Mesendoderm (in vitro differentiated cells): ENCODE data around the gene AKAP12.

Experiments
- DNase-seq: peaks from one replicate; pipeline ENCODE4 v3.0.0; 2013
- H2AK5ac ChIP-seq: 2 replicates; pipeline ENCODE4 v1.6.1; 2013; ENCODE audit warnings: low read length, inconsistent platforms
- H2BK120ac ChIP-seq: 2 replicates; pipeline ENCODE4 v1.6.1; 2013; ENCODE audit warnings: low read depth, mild to moderate bottlenecking, low read length, moderate library complexity, mixed read lengths
- H2BK15ac ChIP-seq: replicated peaks from 2 replicates; pipeline ENCODE4 v1.6.1; 2013; ENCODE audit warnings: low read depth, mild to moderate bottlenecking, moderate library complexity
- H2BK5ac ChIP-seq: 2 replicates; pipeline ENCODE4 v1.6.1; 2013; ENCODE audit warnings: low read length, inconsistent platforms
- H3K18ac ChIP-seq: 2 replicates; pipeline ENCODE4 v1.6.1; 2013; ENCODE audit warnings: mild to moderate bottlenecking, low read length, mixed read lengths
- H3K23ac ChIP-seq: one replicate; pipeline ENCODE4 v1.6.1; 2013; ENCODE audit warnings: low read length
- H3K27ac ChIP-seq: 2 replicates; pipeline ENCODE4 v1.5.1; 2013; ENCODE audit warnings: low read depth, mild to moderate bottlenecking, inconsistent platforms, low read length, moderate library complexity
- H3K27me3 ChIP-seq: 2 replicates; pipeline ENCODE4 v1.6.1; 2013; ENCODE audit warnings: low read length, control low read depth, mild to moderate bottlenecking, inconsistent platforms; ENCODE audit not compliant: insufficient read depth, poor library complexity
- H3K36me3 ChIP-seq: 2 replicates; pipeline ENCODE4 v1.6.1; 2013; ENCODE audit warnings: low read length, inconsistent platforms; ENCODE audit not compliant: control insufficient read depth, insufficient read depth
- H3K4ac ChIP-seq: one replicate; pipeline ENCODE4 v1.6.1; 2013; ENCODE audit warnings: low read depth, mild to moderate bottlenecking, low read length, moderate library complexity
- H3K4me1 ChIP-seq: 2 replicates; pipeline ENCODE4 v1.6.1; 2013; ENCODE audit warnings: low read depth, low read length, inconsistent platforms; ENCODE audit not compliant: control insufficient read depth
- H3K4me2 ChIP-seq: 2 replicates; pipeline ENCODE4 v1.6.1; 2013; ENCODE audit warnings: low read length
- H3K4me3 ChIP-seq: 2 replicates; pipeline ENCODE4 v1.5.1; 2013; ENCODE audit warnings: mild to moderate bottlenecking, low read length
- H3K56ac ChIP-seq: one replicate; pipeline ENCODE4 v1.6.1; 2013; ENCODE audit warnings: low read length
- H3K79me1 ChIP-seq: 2 replicates; pipeline ENCODE4 v1.6.1; 2013; ENCODE audit warnings: low read length, inconsistent platforms
- H3K79me2 ChIP-seq: 2 replicates; pipeline ENCODE4 v1.6.1; 2013; ENCODE audit warnings: mild to moderate bottlenecking, low read length; ENCODE audit not compliant: control insufficient read depth, insufficient read depth
- H3K9ac ChIP-seq: 2 replicates; pipeline ENCODE4 v1.6.1; 2013; ENCODE audit warnings: low read length, inconsistent platforms
- H4K5ac ChIP-seq: one replicate; pipeline ENCODE4 v1.6.1; 2013; ENCODE audit warnings: low read length
- H4K8ac ChIP-seq: one replicate; pipeline ENCODE4 v1.6.1; 2013; ENCODE audit warnings: low read depth, mild to moderate bottlenecking, control low read depth, low read length, moderate library complexity
- WGBS: extraction: QIAGEN DNeasy Blood & Tissue Kit; methylation state at CpG from one replicate; pipeline ENCODE4 v1.1.7; 2013; ENCODE audit warnings: low lambda C conversion rate, missing lambda C conversion rate; ENCODE audit not compliant: insufficient coverage; ENCODE audit errors: extremely low coverage; 5-methylcytosine and 5-hydroxymethylcytosine counted together

The AKAP12 gene

GRCh38 chr6:151325075-151326050, 85.6 kb downstream of the AKAP12 start:
- no peaks in the 10 kb centered on the region for H3K36me3 ChIP-seq
- WGBS, result no CpG with 5 or more reads among the region's 46 CpGs
- H3K4me3 ChIP-seq, result peak overlapping the region; percentile 7

DNA sequence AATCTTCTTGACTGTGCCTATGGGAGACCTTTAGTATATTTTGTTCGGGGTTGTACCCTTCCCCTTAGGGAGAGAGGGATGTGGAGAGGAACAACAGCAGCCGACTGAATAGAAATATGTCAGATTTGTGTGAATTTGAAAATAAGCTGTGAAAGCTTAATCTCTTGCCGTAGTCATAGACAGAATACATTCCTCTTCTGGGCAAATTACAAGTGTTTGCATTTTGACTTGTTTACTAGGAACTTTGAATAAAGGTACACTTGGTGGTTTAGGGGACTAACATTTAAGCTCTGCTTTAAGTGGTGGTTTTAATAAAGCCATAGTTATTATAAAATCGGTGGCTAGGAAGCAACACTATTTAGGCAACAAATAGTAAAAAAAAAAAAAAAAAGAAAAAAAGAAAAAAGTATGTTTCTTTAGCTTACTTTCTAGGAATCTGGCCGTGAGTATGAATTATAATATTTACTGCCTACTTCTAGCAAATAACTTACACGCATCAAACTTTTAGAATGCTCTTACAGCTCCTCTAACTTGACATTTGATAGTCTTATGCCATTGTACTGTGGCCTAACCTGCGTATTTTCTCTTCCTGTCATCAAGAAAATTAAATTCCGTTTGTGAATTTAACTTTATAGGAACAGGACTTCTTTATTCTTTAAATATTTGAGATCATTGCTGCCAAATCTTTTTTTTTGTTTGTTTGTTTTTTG, 86.5 kb downstream of the AKAP12 start:
- no peak overlapping the region for H2BK15ac ChIP-seq
- H3K9ac ChIP-seq, result peak overlapping the region; percentile 23
- no peaks in the 10 kb centered on the region for H3K79me2 ChIP-seq
- H3K27me3 ChIP-seq, result no peaks in the 10 kb centered on the region
- H4K5ac ChIP-seq, result no peak overlapping the region
- H3K36me3 ChIP-seq, result no peaks in the 10 kb centered on the region
- no peak overlapping the region for H3K4me3 ChIP-seq
- no peak overlapping the region for H3K23ac ChIP-seq
- H3K79me1 ChIP-seq, result no peaks in the 10 kb centered on the region
- H4K8ac ChIP-seq, result no peak overlapping the region
- no peak for DNase-seq
- no peak overlapping the region for H3K27ac ChIP-seq
- WGBS, result no CpG with 5 or more reads among the region's 8 CpGs
- no peak overlapping the region for H2BK5ac ChIP-seq
- no peaks in the 10 kb centered on the region for H3K4me1 ChIP-seq
- H3K4ac ChIP-seq, result no peak overlapping the region
- no peak overlapping the region for H2AK5ac ChIP-seq
- no peak overlapping the region for H3K4me2 ChIP-seq
- no peak overlapping the region for H3K18ac ChIP-seq
- H3K56ac ChIP-seq, result no peak overlapping the region
- H2BK120ac ChIP-seq, result no peak overlapping the region

More at GRCh38 chr6:151325075-151326050, 85.6 kb downstream of the AKAP12 start:
- no peaks in the 10 kb centered on the region for H3K27me3 ChIP-seq
- no peak overlapping the region for H4K5ac ChIP-seq
- H3K9ac ChIP-seq, result peak overlapping the region; percentile 23
- no peak overlapping the region for H3K4ac ChIP-seq
- H3K4me2 ChIP-seq, result peak overlapping the region; percentile 38
- no peak overlapping the region for H2BK15ac ChIP-seq
- H3K23ac ChIP-seq, result no peak overlapping the region
- DNase-seq, result peak; percentile 48
- peak overlapping the region; percentile 57 for H3K56ac ChIP-seq
- no peaks in the 10 kb centered on the region for H3K4me1 ChIP-seq
- H2AK5ac ChIP-seq, result no peak overlapping the region
- no peak overlapping the region for H2BK5ac ChIP-seq
- no peaks in the 10 kb centered on the region for H3K79me2 ChIP-seq
- H4K8ac ChIP-seq, result no peak overlapping the region
- H2BK120ac ChIP-seq, result no peak overlapping the region
- H3K79me1 ChIP-seq, result no peaks in the 10 kb centered on the region
- H3K27ac ChIP-seq, result no peak overlapping the region
- H3K18ac ChIP-seq, result no peak overlapping the region

DNA sequence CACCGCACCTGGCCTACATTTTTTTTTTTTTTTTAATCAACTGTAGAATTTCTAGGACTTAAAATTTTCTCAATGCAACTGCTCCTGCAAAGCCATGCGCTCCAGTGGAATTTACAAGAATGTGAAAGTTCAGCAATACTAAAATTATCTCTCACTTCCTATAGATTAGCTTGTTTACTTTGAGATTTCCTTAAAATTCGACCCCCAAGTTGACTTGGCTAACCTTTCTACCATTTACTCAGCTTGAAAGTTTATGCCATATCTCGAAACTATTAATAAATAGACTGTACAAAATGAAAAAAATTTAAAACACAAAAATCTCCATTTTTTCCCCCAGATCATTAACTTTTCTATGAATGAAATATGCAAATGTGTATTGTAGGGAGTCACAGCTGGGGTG, 87.3 kb downstream of the AKAP12 start:
- no peak for DNase-seq
- Histone ChIP-seq H2BK15ac (no peak overlapping the region), H3K79me2 (no peaks in the 10 kb centered on the region), H3K18ac (no peak overlapping the region), H3K27me3 (no peaks in the 10 kb centered on the region), H3K36me3 (no peaks in the 10 kb centered on the region), H3K4ac (no peak overlapping the region), H3K79me1 (no peaks in the 10 kb centered on the region), H3K27ac (no peak overlapping the region), H3K4me1 (no peaks in the 10 kb centered on the region), H4K5ac (no peak overlapping the region), H3K23ac (no peak overlapping the region), H3K56ac (no peak overlapping the region), H4K8ac (no peak overlapping the region), H3K4me2 (no peak overlapping the region), H3K9ac (no peak overlapping the region), H3K4me3 (no peak overlapping the region), H2AK5ac (no peak overlapping the region), H2BK120ac (no peak overlapping the region), H2BK5ac (no peak overlapping the region)
- WGBS, result 100% methylated on average over 1 of the region's 4 CpGs

DNA sequence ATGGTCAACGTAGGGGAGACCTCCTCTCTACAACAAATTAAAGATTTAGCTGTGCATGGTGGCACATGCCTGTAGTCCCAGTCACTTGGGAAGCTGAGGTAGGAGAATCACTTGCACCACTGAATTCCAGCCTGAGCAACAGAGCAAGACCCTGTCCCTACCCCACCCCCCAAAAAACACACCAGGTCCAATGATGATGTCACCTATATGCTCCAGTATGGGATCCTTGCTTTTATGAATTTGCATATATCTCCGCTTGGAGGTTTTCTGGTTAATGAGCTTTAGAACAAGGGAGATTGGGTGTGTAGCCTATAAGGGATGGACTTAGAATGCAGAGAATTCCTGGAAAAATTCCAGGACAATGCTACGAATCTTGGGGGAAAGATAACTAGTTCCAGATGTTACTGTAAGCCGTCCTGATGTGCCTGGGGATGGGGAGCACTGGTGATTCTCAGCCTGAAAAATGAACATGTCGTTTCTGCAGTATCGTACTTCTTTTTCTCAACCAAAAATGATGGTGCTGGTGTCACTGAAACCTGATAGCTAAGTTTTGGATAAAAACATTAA, 90.4 kb downstream of the AKAP12 start:
- H3K18ac ChIP-seq, result no peak overlapping the region
- H3K27ac ChIP-seq, result no peak overlapping the region
- H3K79me1 ChIP-seq, result no peaks in the 10 kb centered on the region
- H3K36me3 ChIP-seq, result no peaks in the 10 kb centered on the region
- no peaks in the 10 kb centered on the region for H3K27me3 ChIP-seq
- H3K4me3 ChIP-seq, result no peak overlapping the region
- no peak overlapping the region for H3K4ac ChIP-seq
- H2BK120ac ChIP-seq, result no peak overlapping the region
- H3K79me2 ChIP-seq, result no peaks in the 10 kb centered on the region
- no CpG with 5 or more reads among the region's 6 CpGs for WGBS
- H3K56ac ChIP-seq, result no peak overlapping the region
- no peak overlapping the region for H2AK5ac ChIP-seq
- H3K4me1 ChIP-seq, result no peaks in the 10 kb centered on the region
- H2BK5ac ChIP-seq, result no peak overlapping the region
- no peak overlapping the region for H4K5ac ChIP-seq
- no peak overlapping the region for H3K23ac ChIP-seq
- no peak overlapping the region for H2BK15ac ChIP-seq
- no peak overlapping the region for H4K8ac ChIP-seq
- no peak for DNase-seq
- H3K9ac ChIP-seq, result no peak overlapping the region
- no peak overlapping the region for H3K4me2 ChIP-seq

DNA sequence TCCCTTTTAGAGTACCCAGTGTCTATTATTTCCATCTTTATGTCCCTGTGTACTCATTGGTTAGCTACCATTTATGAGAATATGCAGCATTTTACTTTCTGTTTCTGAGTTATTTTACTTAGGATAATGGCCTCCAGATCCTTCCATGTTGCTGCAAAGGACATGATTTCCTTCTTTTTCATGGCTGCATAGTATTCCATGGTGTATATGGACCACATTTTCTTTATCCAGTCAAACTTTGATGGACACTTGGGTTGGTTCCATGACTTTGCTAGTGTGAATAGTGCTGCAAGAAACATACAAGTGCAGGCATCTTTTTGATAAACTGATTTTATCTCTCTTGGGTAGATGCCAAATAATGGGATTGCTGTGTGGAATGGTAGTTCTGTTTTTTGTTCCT, 96.2 kb downstream of the AKAP12 start:
- no peak overlapping the region for H2BK5ac ChIP-seq
- no peak overlapping the region for H3K4me3 ChIP-seq
- H3K36me3 ChIP-seq, result no peaks in the 10 kb centered on the region
- H3K79me2 ChIP-seq, result no peaks in the 10 kb centered on the region
- no peak overlapping the region for H3K27ac ChIP-seq
- no peaks in the 10 kb centered on the region for H3K27me3 ChIP-seq
- DNase-seq, result no peak
- no peak overlapping the region for H3K4ac ChIP-seq
- no peak overlapping the region for H4K8ac ChIP-seq
- H3K56ac ChIP-seq, result no peak overlapping the region
- H2BK120ac ChIP-seq, result no peak overlapping the region
- no peak overlapping the region for H3K23ac ChIP-seq
- no peak overlapping the region for H3K18ac ChIP-seq
- H2BK15ac ChIP-seq, result no peak overlapping the region
- H3K79me1 ChIP-seq, result peaks cover 3% of the 10 kb centered on the region
- no peak overlapping the region for H3K4me2 ChIP-seq
- no peaks in the 10 kb centered on the region for H3K4me1 ChIP-seq
- no peak overlapping the region for H2AK5ac ChIP-seq
- no peak overlapping the region for H4K5ac ChIP-seq
- no peak overlapping the region for H3K9ac ChIP-seq
